Keratinocyte (primary cell): ENCODE results near the gene IRX2.

Source experiments
- EZH2 ChIP-seq: IDR thresholded peaks from one replicate; pipeline ENCODE4 v1.6.1; 2012; ENCODE audit warnings: inconsistent platforms, mild to moderate bottlenecking, low read length, moderate library complexity
- TF ChIP-seq, protein P1 (sequence below), 3 experiments: IDR thresholded peaks in 1 of 3; conservative IDR thresholded peaks in 1 of 3; optimal IDR thresholded peaks in 1 of 3; 2 replicates in 2 of 3; 3 replicates in 1 of 3; pipeline versions ENCODE3 to v1.5.1; 2011; ENCODE audit warnings: low read length in 3 of 3, mild to moderate bottlenecking in 3 of 3, moderate library complexity in 2 of 3, control low read depth in 1 of 3, inconsistent platforms in 1 of 3; ENCODE audit not compliant: insufficient read depth in 2 of 3; ENCODE audit errors: extremely low read depth in 1 of 3

DNA sequence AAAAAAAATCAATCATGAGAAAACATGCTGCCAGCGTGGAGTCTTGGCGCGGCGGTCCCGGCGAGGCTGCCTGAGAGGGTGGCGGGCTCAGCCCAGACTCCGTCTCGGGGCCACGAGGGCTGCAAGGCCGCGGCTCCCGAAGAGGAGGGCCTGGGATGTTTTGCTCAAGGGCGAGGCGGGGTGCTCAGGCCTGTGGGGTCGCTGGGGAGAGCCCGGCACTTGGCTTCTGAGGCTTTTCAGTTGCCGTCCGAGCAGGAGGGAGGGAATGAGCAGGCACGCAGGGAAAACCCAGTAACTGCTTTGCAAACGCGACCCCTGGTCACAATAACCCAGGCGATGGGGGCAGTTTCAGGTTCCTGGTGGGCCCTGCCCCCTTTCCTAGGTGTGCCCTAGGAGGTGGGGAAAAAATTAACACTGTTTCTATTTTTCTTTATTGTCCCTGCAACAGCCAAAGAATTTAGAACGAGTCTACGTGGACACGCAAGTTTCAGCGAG, 3.2 kb upstream of the IRX2 start:
- TF ChIP-seq, protein P1, sequence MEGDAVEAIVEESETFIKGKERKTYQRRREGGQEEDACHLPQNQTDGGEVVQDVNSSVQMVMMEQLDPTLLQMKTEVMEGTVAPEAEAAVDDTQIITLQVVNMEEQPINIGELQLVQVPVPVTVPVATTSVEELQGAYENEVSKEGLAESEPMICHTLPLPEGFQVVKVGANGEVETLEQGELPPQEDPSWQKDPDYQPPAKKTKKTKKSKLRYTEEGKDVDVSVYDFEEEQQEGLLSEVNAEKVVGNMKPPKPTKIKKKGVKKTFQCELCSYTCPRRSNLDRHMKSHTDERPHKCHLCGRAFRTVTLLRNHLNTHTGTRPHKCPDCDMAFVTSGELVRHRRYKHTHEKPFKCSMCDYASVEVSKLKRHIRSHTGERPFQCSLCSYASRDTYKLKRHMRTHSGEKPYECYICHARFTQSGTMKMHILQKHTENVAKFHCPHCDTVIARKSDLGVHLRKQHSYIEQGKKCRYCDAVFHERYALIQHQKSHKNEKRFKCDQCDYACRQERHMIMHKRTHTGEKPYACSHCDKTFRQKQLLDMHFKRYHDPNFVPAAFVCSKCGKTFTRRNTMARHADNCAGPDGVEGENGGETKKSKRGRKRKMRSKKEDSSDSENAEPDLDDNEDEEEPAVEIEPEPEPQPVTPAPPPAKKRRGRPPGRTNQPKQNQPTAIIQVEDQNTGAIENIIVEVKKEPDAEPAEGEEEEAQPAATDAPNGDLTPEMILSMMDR (optimal IDR thresholded peaks at IDR 0.05 in 1 of 3, IDR thresholded peaks at IDR 0.05 in 1 of 3, conservative IDR thresholded peaks at IDR 0.05 in 1 of 3; ENCODE audit: extremely low read depth in 1 of 3, insufficient read depth in 2 of 3, low read length in 3 of 3): no peak
- TF ChIP-seq EZH2: no peak
